ENCODE data around the gene DGKG.

DNA sequence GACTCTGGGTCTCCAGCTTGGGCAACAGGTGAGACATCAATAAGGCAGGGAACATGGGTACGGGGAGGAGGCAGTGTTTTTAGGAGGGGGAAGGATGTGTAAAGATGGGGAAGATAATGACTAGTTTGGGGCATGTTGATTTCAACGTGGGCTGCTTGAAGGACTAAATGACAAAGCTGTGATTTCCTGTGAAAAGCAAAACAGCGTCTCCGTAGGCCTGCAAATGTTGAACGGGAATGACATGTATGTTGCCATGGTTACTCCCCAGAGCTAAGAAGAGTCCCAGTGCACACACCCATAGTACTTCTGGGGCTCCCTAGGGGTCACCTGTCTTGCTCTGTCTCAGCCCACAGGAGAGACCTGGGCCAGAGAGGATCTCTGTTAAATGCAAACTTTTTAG, 181.9 kb downstream of the DGKG start:
- TF ChIP-seq EZH2 (IDR thresholded peaks at IDR 0.05; ENCODE audit: borderline replicate concordance, low read depth, low read length, poor library complexity, severe bottlenecking): no peak
- TF ChIP-seq, protein P1, sequence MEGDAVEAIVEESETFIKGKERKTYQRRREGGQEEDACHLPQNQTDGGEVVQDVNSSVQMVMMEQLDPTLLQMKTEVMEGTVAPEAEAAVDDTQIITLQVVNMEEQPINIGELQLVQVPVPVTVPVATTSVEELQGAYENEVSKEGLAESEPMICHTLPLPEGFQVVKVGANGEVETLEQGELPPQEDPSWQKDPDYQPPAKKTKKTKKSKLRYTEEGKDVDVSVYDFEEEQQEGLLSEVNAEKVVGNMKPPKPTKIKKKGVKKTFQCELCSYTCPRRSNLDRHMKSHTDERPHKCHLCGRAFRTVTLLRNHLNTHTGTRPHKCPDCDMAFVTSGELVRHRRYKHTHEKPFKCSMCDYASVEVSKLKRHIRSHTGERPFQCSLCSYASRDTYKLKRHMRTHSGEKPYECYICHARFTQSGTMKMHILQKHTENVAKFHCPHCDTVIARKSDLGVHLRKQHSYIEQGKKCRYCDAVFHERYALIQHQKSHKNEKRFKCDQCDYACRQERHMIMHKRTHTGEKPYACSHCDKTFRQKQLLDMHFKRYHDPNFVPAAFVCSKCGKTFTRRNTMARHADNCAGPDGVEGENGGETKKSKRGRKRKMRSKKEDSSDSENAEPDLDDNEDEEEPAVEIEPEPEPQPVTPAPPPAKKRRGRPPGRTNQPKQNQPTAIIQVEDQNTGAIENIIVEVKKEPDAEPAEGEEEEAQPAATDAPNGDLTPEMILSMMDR (conservative IDR thresholded peaks at IDR 0.05; ENCODE audit: low read depth, low read length): no peak

All from A673 (cell line).